ENCODE measurements around the gene ANK2. TPM values are rescaled to one million over a fixed set of nuclear protein-coding genes. Genes with fewer than 3 reads are reported as not detected.
A peak's percentile ranks its signal among the peaks of the same experiment; 100 is the strongest.

The ANK2 gene
- total and polyA plus RNA-seq, 10 donors: 5.3 to 158 (median 72.9) TPM

- H3K36me3 ChIP-seq: no peaks in the 10 kb centered on the region
- H3K4me1 ChIP-seq: peaks cover 0 to 8% (median 0%) of the 10 kb centered on the region in 6 donors
- no peaks in the 10 kb centered on the region for H3K27me3 ChIP-seq (replicated peaks in 1 of 7)
- 70 to 79% (median 76%) methylated on average over 4 of the region's 4 CpGs for whole genome bisulfite sequencing, 5 donors
- no peak for DNase-seq
- TF ChIP-seq POLR2AphosphoS5 (IDR thresholded peaks at IDR 0.05) (no peak), POLR2A (IDR thresholded peaks at IDR 0.05) (no peak), CTCF (IDR thresholded peaks at IDR 0.05 in 8 of 11, conservative IDR thresholded peaks at IDR 0.05 in 3 of 11) (no peak)
- H3K4me3 ChIP-seq: no peak overlapping the region
- no peaks in the 10 kb centered on the region for H3K9me3 ChIP-seq
- no peak overlapping the region for H3K27ac ChIP-seq
- intact Hi-C loops (cut with DNase I; ENCODE audit: low total_unique reads): no loop called here
These were observed 239.2 kb downstream of the ANK2 start for GRCh38 chr4:113288696-113289095.

- peaks cover 0 to 8% (median 0%) of the 10 kb centered on the region in 6 donors for H3K4me1 ChIP-seq
- no peak overlapping the region for H3K27ac ChIP-seq
- no peak overlapping the region for H3K4me3 ChIP-seq
- no peaks in the 10 kb centered on the region for H3K27me3 ChIP-seq (replicated peaks in 1 of 7)
- intact Hi-C loops (cut with DNase I; ENCODE audit: low total_unique reads): no loop called here
- H3K36me3 ChIP-seq: no peaks in the 10 kb centered on the region
- TF ChIP-seq POLR2AphosphoS5 (IDR thresholded peaks at IDR 0.05) (no peak), CTCF (IDR thresholded peaks at IDR 0.05 in 8 of 11, conservative IDR thresholded peaks at IDR 0.05 in 3 of 11) (no peak), POLR2A (IDR thresholded peaks at IDR 0.05) (no peak)
- H3K9me3 ChIP-seq: no peaks in the 10 kb centered on the region
- no peak for DNase-seq
These were observed 240.3 kb downstream of the ANK2 start for GRCh38 chr4:113289766-113290165.

- no peaks in the 10 kb centered on the region for H3K27me3 ChIP-seq (replicated peaks in 1 of 7)
- H3K36me3 ChIP-seq: no peaks in the 10 kb centered on the region
- WGBS, 5 donors: 43 to 75% (median 63%) methylated on average over 2 of the region's 2 CpGs
- H3K4me3 ChIP-seq: no peak overlapping the region
- TF ChIP-seq POLR2A (IDR thresholded peaks at IDR 0.05) (no peak), CTCF (IDR thresholded peaks at IDR 0.05 in 8 of 11, conservative IDR thresholded peaks at IDR 0.05 in 3 of 11) (no peak), POLR2AphosphoS5 (IDR thresholded peaks at IDR 0.05) (no peak)
- H3K9me3 ChIP-seq: no peaks in the 10 kb centered on the region
- peaks cover 0 to 8% (median 0%) of the 10 kb centered on the region in 6 donors for H3K4me1 ChIP-seq
- intact Hi-C loops (cut with DNase I; ENCODE audit: low total_unique reads): no loop called here
- no peak for DNase-seq
- H3K27ac ChIP-seq: peak overlapping the region in 3 of 8 donors; percentile 56 to 78 (median 71)
These were observed 241.2 kb downstream of the ANK2 start for GRCh38 chr4:113290666-113291065.

GRCh38 chr4:113292371-113293042 lies 243.1 kb downstream of the ANK2 start:
- H3K4me3 ChIP-seq: peak overlapping the region in 2 of 8 donors; percentile 23 to 49
- peak in 2 of 3 donors; percentile 52 to 53 for TF ChIP-seq POLR2AphosphoS5 (IDR thresholded peaks at IDR 0.05)
- TF ChIP-seq CTCF (IDR thresholded peaks at IDR 0.05 in 8 of 11, conservative IDR thresholded peaks at IDR 0.05 in 3 of 11): no peak
- no peaks in the 10 kb centered on the region for H3K36me3 ChIP-seq
- intact Hi-C loops (cut with DNase I; ENCODE audit: low total_unique reads): no loop called here
- DNase-seq: no peak
- peaks cover 0 to 8% (median 0%) of the 10 kb centered on the region in 6 donors for H3K4me1 ChIP-seq
- 66 to 84% (median 73%) methylated on average over 19 to 21 of the region's 21 CpGs for WGBS, 5 donors
- H3K27me3 ChIP-seq (replicated peaks in 1 of 7): no peaks in the 10 kb centered on the region
- no peaks in the 10 kb centered on the region for H3K9me3 ChIP-seq
- H3K27ac ChIP-seq: peak overlapping the region in 7 of 8 donors; percentile 22 to 78 (median 60)
